ENCODE measurements around the gene IL13. TPM values are rescaled to one million over a fixed set of nuclear protein-coding genes. Genes with fewer than 3 reads are reported as not detected.

IL13 gene
- total RNA-seq, 1 donor from 2014 or later, result not detected

DNA sequence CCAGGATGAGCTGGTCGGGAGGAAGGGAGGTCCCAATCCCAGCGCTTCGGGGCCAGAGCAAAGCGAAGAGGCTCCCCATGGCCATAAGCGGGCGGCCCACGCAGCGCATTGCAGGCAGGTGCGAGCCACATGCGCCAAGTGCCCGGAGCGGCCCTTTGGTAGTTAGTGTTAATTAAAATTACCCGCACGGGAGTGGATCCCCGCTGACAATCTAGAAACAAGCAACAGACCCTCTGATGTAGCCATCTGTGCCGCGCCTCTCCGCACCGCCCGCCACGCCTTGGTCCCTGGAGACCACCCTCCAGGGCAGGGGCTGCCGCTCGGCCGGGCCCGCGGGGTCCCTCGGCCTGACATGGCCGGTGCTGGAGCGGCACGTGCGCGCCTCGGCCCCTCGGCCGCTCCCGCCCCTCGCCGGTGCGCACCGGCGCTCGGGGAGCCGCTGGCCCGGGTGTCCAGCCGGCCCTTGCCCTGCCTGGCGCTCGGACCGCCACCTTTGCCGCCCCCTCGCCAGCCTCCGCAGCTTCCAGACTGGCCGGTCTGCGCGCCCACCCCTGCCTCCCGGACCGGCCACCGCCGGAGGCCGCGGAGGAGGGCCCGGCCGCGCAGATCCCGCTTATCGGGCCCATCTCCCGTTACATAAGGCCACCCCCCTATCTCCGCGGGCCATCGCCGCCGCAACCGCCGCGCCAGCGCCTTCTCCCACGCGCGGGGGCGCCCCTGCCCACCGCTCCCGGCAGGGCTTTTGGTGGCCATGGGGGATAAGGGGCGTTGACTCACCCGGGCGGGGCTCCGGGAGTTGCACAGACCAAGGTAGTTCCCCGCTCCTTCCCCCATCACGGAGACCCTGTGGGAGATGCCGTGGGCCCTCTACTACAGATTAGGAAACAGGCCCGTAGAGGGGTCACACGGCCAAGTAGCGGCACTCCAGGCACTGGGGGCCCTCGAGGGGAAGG is 1.9 kb upstream of the IL13 start:
- DNase-seq (ENCODE audit: low spot score), result no peak

DNA sequence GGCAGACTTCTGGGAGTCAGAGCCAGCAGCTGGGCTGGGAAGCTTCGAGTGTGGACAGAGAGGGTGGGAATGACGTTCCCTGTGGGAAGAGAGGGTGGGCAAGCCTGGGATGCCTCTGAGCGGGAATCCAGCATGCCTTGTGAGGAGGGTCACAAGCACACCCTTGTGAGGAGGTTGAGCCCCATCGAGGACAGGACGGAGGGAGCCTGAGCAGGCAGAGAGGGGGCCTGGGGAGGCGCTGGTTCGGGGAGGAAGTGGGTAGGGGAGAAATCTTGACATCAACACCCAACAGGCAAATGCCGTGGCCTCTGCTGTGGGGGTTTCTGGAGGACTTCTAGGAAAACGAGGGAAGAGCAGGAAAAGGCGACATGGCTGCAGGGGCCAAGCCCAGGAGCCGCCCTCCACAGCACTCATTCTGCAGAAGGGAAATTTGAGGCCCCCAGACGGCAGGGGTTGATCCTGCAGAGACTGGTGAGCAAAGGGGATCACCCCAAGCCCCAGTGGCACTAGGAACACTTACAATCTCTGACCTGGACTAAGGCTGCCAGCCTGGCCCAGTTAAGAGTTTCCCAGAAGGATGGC is 1.1 kb upstream of the IL13 start:
- DNase-seq (ENCODE audit: low spot score), result no peak

DNA sequence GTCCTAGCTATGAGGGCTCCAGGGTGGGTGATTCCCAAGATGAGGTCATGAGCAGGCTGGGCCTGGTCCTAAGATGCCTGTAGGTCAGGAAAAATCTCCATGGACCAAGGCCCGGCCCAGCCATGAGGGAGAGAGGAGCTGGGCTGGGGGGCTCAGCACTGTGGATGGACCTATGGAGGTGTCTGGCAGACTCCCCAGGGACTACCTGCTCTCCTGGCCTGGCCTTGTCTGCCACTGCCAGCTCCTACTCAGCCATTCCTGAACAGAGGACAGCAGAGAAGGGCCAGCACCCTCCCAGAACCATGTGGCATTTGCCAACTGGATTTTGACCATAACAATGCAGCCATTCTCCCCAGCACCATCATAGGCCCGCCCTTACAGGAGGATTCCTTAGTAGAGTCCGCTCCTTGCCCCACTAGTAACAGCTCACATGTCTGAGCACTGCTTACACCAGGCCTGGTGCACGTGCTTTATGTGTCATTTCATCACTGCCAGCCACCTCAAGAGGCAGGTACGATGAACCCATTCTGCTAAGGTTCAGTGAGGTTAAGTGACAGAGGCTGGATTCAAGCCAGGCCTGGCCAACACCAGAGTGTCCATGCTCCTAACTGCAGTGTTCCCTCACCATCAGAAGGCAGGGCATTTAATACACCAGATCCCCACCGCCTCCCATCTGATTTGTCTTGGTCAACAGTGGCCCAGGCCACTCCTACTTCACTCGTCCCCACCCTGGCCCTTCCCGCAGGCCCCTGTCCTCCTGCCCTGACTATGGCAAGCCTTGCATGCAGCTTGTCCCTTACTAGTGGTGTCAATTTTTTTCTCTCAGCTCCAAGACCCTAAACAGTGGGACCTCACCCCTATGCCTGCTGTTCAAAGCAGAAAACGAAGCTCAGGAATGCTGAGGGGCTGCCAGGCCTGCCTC is 669 bp downstream of the IL13 start:
- DNase-seq (ENCODE audit: low spot score), result no peak

DNA sequence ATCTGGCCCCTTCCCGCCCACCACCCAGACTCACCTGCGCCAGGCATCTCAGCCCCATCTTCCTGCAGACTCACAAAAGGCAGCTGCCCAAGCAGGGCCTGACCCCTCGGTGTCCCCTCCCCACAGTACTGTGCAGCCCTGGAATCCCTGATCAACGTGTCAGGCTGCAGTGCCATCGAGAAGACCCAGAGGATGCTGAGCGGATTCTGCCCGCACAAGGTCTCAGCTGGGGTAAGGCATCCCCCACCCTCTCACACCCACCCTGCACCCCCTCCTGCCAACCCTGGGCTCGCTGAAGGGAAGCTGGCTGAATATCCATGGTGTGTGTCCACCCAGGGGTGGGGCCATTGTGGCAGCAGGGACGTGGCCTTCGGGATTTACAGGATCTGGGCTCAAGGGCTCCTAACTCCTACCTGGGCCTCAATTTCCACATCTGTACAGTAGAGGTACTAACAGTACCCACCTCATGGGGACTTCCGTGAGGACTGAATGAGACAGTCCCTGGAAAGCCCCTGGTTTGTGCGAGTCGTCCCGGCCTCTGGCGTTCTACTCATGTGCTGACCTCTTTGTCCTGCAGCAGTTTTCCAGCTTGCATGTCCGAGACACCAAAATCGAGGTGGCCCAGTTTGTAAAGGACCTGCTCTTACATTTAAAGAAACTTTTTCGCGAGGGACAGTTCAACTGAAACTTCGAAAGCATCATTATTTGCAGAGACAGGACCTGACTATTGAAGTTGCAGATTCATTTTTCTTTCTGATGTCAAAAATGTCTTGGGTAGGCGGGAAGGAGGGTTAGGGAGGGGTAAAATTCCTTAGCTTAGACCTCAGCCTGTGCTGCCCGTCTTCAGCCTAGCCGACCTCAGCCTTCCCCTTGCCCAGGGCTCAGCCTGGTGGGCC is 1.9 kb downstream of the IL13 start:
- no peak for DNase-seq (ENCODE audit: low spot score)

DNA sequence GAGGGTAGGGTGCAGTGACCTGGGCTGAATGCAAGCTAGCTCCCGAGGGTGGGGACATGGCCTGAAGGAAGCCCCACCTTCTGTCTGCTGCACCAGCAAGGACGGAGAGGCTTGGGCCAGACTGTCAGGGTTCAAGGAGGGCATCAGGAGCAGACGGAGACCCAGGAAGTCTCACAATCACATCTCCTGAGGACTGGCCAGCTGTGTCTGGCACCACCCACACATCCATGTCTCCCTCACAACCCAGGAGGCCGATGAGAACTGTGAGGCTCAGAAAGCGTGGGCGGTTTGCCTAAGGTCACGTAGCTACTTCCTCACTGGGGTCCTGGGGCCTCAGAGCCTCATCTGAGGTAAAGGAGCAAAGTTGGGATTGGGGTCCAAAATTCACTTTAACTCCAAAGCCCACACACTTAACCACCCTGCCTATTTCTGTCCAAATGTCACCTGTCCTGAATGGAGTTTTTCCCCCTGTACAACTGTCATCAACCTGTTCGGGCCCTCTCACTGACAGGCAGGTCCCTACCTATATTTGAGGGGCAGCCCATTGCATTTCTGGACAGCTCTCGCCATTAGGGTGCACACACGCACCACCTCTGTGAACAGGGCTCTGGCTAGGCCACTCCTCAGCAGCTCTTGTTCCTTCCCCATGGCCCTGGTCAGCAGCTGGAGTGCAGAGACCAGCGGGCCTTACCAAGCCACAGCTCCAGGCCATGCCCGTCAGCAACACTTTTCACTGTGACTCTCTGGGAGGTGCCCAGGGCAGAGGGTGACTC is 3.4 kb downstream of the IL13 start:
- DNase-seq (ENCODE audit: low spot score), result no peak

DNA sequence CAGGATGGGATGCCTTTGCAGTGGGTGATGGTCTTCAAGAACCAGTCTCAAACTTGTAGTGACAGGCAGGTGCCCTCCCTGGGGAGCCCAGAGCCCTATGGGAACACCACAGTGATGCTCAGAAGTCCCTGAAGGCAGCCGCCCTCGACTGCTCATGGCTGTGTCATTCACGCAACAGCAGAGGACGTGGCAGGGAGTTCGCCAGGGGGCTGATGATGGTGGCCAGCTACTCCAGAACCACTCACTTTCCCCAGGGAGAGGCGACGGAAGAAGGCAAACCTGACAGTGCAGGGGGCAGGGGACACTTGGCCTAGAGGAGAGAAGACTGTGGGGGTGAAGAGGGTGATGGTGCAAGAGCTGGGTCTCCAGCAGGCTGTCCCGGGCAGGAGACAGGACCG is 4.0 kb downstream of the IL13 start:
- DNase-seq (ENCODE audit: low spot score), result no peak

DNA sequence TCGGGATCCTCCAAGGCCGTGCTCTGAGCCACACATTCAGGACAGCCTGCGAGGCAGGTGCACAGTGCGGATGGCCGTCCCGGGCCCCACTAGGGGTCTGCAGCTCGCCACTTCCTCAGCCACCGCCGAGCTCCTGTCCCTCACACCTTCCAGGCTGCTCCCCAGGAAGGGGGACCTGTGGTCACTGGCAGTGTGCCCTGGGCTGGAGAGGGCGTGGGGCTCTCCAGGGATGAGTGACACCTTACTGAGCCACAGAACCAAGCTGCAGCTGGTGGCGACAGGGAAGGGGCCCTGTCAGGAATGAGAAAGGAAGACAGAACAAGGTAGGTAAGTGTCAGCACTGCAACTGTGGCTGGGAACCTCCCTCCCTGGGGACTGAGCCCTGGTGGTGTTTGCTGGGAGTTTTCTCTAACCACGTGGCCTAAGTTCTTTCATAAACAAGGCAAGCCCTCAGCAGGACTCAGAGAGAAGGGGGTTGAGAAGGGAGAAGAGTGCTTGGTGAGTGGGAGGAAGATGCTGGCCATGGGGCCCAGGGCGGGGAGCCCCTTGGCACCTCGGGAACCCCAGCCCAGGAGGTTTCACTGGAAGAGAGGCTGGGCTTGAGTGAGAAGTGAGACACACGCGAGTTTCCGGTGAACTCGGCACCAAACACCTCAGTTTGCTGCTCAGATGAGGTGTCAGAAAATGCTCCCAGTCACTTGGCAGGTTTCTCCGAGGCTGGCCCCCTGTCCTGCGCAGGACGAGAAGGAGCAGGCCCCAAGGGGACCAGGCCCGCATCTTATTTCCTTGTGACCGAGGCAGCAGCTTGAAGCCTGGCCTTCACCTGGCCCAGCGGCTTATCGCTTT is 5.2 kb downstream of the IL13 start:
- DNase-seq (ENCODE audit: low spot score), result no peak

DNA sequence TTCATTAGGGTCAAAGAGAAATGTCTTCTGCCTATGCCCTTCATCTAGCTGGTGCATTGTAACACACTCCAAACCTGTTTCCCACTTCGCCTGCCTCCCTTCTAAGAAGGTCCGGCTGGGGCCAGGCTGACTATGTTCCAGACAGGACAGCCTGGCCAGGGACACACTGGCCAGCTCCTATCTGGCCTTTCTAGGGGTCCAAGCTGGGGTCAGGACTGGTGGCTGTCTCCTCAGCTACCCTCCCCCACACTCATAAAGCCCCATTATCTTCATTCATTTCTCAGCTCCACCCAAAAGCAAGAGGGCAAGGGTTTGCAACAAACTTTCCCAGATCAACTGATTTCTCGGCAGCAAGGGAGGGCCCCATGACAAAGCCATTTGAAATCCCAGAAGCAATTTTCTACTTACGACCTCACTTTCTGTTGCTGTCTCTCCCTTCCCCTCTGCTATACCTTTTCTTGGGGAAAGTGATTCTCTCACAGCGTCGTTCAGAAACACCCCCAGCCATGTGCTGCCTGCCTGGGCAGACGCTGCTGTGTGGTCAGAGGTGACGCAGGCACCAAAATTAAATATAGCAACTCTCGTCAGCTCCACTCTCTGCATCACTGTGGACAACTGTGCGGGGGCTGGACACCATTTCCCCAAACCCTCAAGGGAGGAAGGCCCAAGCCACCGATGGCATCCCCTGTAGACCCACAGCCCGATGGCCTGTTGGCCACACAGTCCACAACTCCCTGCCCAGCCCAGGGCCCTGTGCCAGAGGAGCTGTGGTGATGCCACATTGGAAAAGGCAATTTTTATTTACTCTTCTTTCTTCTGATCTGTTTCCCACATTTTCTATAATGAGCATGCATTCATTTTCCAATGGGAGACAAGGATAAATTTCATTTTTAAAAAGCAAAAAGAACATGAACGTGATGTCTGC is 6.1 kb downstream of the IL13 start:
- no peak for DNase-seq (ENCODE audit: low spot score)

DNA sequence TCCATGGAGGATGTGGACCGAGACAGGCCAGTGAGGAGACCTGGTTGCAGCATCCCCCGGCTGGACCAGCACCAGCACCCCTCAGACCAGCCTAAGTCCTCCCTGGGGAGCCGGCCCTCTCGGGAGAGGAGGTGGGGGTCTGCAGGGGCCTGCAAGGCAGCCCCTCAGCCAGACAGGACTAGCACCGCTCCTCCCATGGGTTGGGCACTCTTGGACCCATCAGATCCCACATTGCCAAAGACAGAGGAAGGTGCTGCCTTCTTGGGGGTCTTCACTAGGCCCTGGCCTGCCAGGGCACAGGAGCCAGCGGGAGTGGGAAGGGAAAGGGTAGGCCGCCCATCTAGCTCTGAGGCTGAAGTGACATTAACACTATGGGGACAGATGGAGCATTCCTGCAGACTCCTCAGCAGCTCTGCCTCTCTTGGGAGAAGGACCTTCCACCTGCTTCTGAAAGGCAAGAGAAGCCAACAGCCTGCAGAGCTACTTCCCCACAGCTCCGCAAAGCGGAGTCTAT is 6.8 kb downstream of the IL13 start:
- no peak for DNase-seq (ENCODE audit: low spot score)

DNA sequence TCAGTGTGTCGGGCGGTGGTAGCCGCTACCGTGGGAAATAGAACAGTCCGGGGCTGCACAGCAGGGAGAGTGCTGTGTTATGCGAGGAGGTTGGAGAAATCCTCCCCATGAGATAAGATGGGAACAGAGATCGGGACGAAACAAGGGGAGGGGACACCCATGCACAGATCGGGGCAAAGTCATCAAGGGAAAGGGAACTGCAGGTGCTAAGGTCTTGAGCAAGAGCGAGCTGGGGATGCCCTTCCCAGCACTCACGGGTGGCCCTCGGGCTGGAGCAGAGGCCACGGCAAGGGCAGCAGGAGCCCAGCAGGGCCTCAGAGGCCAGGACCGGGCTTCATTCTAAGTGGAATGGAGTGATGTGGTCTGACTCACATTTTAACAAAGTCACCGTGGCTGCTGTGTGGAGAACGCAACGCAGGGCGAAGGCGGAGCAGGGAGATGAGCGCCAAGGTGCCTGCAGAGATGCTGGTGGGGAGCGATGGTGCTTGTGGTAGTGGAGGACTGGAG is 7.7 kb downstream of the IL13 start:
- no peak for DNase-seq (ENCODE audit: low spot score)

DNA sequence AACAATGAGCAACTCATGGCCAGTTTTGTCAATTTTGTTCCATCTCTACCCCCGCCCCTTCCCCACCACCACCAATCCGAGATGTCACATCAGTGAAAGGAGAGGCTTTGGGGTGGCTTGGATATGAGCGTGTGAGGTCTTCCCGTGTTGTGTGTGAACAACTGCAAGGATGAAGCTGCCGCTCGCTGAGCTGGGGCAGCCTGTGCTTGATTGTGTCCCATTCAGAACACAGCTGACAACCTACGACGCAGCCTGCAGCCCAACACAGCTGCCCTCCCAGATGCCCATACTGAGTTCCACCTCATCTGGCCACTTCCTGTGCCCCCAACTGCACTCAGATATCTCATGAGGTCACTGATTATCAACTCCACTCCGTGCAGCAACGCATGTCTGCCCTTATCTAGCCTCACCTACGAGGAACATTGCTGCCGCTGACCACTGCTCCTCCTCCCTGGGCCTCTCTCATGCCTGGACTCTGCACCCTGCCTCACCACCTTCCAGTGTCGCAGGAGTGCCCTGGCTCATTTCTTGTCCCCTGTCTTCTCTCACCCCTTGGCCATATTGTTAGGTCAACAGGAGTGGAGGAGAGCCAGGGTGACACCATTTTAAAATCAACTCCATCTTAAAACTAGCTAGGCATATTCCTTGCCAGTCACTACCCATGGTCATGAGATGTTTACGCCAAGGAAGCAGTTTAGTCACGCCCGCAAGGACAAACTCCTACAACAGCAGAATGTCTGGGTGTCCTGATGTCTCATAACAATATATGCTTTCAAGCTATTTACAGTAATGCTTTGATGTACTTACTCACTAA is 8.5 kb downstream of the IL13 start:
- DNase-seq (ENCODE audit: low spot score), result no peak

DNA sequence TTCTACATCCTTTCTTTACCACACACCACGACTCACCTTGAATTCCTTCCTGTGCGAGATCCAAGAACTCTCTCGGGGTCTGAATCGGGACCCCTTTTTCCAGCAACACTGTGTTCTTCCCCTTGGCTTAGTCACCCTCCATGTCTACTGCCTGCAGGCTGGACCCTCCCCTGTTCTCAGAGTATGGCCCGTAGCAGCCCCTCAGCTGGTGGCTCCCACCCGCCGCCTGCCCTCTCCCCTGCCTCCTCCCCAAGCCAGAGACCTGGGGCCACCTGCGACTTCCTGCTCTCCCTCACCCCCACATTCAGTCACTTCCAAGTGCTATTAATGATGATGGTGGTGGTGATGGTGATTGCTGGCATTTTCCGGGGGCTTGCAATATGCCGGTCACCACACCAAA is 9.3 kb downstream of the IL13 start:
- no peak for DNase-seq (ENCODE audit: low spot score)

DNA sequence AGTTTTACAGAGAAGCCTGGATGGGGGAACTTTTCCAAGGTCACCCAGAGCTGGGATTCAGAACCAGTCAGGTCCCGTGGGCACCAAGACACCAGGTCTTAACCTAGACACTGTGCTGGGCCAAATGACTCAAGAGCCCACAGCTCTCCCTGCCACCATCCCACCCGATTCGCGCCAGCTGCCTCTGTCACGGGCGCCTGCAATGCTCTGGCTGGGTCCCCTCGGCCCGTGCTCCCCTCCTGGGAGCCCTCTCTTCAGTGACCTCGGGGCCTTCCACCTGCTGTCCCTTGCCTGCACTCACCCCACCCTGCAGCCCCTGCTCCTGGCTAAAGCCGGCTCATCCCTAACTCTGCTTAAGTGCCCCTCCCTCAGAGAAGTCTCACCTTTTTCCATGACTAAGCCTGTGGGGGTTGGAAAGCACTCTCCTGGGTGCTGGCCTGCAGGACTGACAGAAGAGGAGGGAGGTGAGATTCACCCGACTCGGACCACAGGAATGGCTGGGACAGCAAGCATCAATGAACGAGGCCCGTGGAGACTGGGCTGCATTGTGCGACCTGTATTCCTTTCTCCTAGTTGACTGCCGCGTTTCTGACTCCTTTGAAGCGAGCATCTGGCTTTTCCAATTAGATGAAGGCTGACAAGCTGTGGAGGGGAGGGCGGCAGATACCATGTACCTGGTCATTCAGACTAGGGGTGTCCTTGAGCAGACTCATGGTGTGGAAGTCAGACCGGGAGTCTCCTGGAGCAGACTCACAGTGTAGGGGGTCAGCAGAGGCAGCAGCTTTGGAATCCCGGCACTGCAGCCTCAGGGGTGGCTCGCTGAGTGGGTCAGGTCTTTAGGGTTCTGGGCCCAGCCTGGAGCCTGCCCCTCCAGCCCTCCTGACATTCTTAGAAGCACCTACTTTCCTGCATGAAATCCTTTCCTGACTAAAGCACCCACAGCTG is 10.1 kb downstream of the IL13 start:
- no peak for DNase-seq (ENCODE audit: low spot score)

DNA sequence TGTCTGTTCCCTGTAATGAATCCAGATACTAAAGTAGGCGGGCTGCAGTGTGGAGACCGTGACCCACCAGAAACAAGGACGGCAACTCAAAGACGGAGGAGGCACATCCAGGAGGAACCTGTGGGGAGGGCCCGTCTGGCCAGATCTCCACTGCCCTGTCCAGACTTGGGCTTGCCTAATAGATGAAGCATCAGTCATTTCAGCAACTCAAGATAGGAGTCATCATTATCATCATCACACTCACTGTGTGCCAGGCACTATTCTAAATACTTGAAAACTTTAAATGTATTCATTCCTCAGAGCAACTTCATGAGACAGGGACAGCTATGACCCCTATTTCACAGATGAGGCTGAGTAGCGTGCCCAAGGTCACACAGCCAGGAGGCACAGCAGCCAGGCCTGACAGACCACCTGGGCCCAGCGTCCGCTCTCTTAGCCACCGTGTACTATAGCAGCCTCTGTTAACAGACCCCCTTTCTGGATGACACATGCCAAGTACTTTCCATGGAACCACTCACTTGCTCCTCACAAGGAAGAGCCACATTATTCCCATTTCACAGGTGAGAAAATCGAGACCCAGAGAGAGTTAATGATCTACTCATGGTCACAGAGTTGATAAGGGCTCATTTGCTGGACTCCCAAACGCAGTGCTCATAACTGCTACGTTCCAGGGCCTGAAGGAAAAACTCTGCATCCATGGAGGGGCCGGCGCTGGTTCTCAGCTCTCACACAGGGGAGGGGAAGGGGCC is 10.9 kb downstream of the IL13 start:
- no peak for DNase-seq (ENCODE audit: low spot score)

DNA sequence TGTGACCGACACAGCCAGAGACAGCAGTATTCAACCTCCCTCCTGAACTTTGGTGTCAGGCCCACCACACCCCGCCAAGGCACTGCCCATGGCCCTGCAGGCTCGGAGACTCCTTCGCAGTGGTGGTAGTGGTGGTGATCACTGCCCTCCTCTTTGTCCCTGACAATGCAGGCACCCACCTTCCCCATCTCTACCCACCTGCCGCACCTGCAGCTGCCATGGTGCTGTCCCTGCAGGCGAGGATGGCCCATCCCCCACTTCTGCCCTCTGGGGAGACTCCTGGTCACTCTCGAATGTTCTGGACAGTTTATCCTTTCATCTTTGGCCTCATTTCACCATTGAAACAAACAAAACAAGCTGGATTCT is 11.5 kb downstream of the IL13 start:
- no peak for DNase-seq (ENCODE audit: low spot score)

All from mucosa of gallbladder (tissue), 1 donor.